Stomach (tissue), 9 donors: Measurements from ENCODE around the gene DLG2. TPM values are rescaled to one million over a fixed set of nuclear protein-coding genes. Genes with fewer than 3 reads are reported as not detected.

Source experiments
- DNase-seq, 2 donors: peaks; one replicate each; pipeline versions ENCODE4 v3.0.0 to v3.0.0-alpha.2; 2013 to 2019
- H3K27ac ChIP-seq, 5 donors: fragments of 200-600 bp in 4 of 5; sonication (generic) in 4 of 5; one replicate each; pipeline ENCODE4 v1.5.1; 2013 to 2019; ENCODE audit warnings: mild to moderate bottlenecking in 1 of 5, moderate library complexity in 1 of 5
- H3K27me3 ChIP-seq, 3 donors: fragments of 200-600 bp; sonication (generic); one replicate each; pipeline ENCODE4 v1.5.1; 2017 to 2019; ENCODE audit warnings: mixed run types in 1 of 3
- H3K36me3 ChIP-seq, 4 donors: fragments of 200-600 bp; sonication (generic); 1 replicate in 3 of 4; 2 replicates in 1 of 4; pipeline ENCODE4 v1.5.1; 2016 to 2019
- H3K4me1 ChIP-seq, 4 donors: fragments of 200-600 bp; sonication (generic); one replicate each; pipeline ENCODE4 v1.5.1; 2016 to 2019
- H3K4me3 ChIP-seq, 4 donors: fragments of 200-600 bp; sonication (generic) in 3 of 4; one replicate each; pipeline ENCODE4 v1.5.1; 2016 to 2019; ENCODE audit warnings: mild to moderate bottlenecking in 1 of 4
- H3K9me3 ChIP-seq, 4 donors: fragments of 200-600 bp; sonication (generic); one replicate each; pipeline ENCODE4 v1.5.1; 2016 to 2019
- EP300 ChIP-seq: sonication (generic); formaldehyde crosslinking; IDR thresholded peaks from one replicate; pipeline ENCODE4 v1.6.1; 2017; ENCODE audit warnings: antibody characterized with exemption
- POLR2A ChIP-seq, 4 donors: fragments of 450-650 bp; IDR thresholded peaks; one replicate each; pipeline ENCODE4 v1.6.1; 2016; ENCODE audit warnings: antibody characterized with exemption in 4 of 4, control low read depth in 2 of 4, mild to moderate bottlenecking in 1 of 4, moderate library complexity in 1 of 4
- POLR2AphosphoS5 ChIP-seq, 3 donors: sonication (generic); formaldehyde crosslinking; IDR thresholded peaks; one replicate each; pipeline ENCODE4 v1.6.1; 2016; ENCODE audit warnings: antibody characterized with exemption in 3 of 3
- WGBS, 5 donors: extraction: QIAGEN DNeasy Blood & Tissue Kit in 3 of 5; methylation state at CpG; one replicate each; pipeline versions ENCODE4 v1.1.5 to v1.1.7; 2013 to 2018; 5-methylcytosine and 5-hydroxymethylcytosine counted together
- intact Hi-C: fragments of 100-400 bp; cut with DNase I; formaldehyde crosslinking; loops from one replicate; pipeline ENCODE4 v1.15.1; 2023; ENCODE audit warnings: low total_unique reads
- polyA plus RNA-seq, 3 donors: library from polyadenylated mRNA; stranded (reverse); fragments of 200-250 nt; gene quantifications; one replicate each; pipeline ENCODE4 v1.2.3, GENCODE V29; 2013
- total RNA-seq, 5 donors: library from RNA; depleted of rRNA; stranded (reverse); fragments of >200 nt; gene quantifications; one replicate each; pipeline versions ENCODE4 v1.1.0 to v1.2.3, GENCODE V29; 2014 to 2016
- TF ChIP-seq, protein P1 (sequence below), 7 experiments: fragments of 450-650 bp in 4 of 7; fragments of 200-600 bp in 3 of 7; sonication (generic) in 3 of 7; IDR thresholded peaks; one replicate each; pipeline ENCODE4 v1.5.1; 2016 to 2019; ENCODE audit warnings: antibody characterized with exemption in 7 of 7, control low read depth in 2 of 7, mild to moderate bottlenecking in 1 of 7
- donor health status: healthy with polysubstance abuse.
- donor health status: Bipolar disorder and iron deficiency.
- donor health status: healthy.

Gene DLG2
- total and polyA plus RNA-seq, 8 donors = 1.3 to 19.1 (median 3.5) TPM

DNA sequence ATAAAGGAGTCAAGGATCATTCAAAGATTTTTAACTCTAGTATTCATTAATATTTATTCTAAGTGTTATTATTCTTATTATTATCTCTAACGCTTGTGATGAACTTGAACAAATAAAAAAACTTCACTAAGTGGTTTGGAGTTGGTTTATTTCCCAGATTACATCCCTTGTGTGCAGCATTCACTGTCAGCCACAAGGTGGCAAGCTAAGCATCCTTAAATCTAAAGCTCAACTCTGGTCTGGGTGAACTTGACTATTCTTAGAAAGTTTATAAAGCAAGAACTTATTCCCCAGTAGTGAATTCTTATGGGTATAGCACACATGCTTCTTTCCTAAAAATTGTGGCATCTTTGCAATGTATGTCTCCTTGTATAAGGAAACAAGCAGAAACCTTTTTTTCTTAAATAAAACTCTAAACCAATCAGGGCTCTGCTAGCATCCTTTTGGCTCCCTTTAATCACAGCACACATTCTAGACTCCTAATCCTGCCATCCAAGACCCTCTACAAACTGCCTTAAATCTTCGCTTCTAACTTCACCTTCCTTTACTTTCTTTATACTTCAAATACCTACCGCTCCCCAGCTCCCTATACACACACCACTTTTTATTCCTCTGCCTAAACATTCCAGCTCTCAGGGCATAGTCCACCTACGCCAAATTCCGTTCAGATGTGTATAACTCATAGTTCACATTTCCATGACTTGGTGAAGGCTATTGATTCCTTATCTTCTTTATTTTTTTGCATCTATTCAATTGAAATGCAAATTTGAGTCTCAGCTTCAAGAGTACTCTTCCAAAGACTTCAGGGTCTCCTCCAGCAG is 1068.8 kb downstream of the DLG2 start:
- H3K9me3 ChIP-seq = no peaks in the 10 kb centered on the region
- intact Hi-C loops = no loop called here
- H3K27me3 ChIP-seq = no peaks in the 10 kb centered on the region
- DNase-seq = peak; percentile 28 to 82
- no peak overlapping the region for H3K27ac ChIP-seq
- H3K4me1 ChIP-seq = no peaks in the 10 kb centered on the region
- H3K36me3 ChIP-seq = no peaks in the 10 kb centered on the region
- 26 to 42% (median 37%) methylated on average over 5 of the region's 5 CpGs for WGBS, 5 donors
- no peak for TF ChIP-seq EP300
- TF ChIP-seq POLR2A (IDR thresholded peaks at IDR 0.05) = no peak
- no peak for TF ChIP-seq POLR2AphosphoS5 (IDR thresholded peaks at IDR 0.05)
- TF ChIP-seq, protein P1, sequence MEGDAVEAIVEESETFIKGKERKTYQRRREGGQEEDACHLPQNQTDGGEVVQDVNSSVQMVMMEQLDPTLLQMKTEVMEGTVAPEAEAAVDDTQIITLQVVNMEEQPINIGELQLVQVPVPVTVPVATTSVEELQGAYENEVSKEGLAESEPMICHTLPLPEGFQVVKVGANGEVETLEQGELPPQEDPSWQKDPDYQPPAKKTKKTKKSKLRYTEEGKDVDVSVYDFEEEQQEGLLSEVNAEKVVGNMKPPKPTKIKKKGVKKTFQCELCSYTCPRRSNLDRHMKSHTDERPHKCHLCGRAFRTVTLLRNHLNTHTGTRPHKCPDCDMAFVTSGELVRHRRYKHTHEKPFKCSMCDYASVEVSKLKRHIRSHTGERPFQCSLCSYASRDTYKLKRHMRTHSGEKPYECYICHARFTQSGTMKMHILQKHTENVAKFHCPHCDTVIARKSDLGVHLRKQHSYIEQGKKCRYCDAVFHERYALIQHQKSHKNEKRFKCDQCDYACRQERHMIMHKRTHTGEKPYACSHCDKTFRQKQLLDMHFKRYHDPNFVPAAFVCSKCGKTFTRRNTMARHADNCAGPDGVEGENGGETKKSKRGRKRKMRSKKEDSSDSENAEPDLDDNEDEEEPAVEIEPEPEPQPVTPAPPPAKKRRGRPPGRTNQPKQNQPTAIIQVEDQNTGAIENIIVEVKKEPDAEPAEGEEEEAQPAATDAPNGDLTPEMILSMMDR (IDR thresholded peaks at IDR 0.05) = peak in 5 of 7 experiments; percentile 43 to 80 (median 71)
- H3K4me3 ChIP-seq = no peak overlapping the region

DNA sequence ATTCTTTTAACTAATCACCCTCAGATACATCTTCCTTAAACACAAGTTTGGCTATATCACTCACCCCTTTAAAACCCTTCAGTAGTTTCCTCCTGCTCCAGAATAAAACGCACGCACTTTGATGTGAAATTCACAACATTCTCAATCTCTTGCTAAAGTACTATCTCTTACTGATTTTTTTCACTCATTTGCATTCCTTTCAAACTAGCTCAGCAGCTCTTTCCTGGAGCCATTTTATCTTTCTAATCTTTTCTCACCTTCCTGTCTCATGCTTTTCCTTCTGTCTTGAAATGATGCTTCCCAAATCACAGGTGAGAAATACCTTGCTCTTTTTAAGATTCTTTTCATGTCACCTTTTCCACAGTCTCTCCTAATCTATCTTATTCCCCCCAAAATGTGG is 1074.4 kb downstream of the DLG2 start:
- intact Hi-C loops = no loop called here
- H3K27ac ChIP-seq = no peak overlapping the region
- no peaks in the 10 kb centered on the region for H3K4me1 ChIP-seq
- no peaks in the 10 kb centered on the region for H3K27me3 ChIP-seq
- H3K9me3 ChIP-seq = no peaks in the 10 kb centered on the region
- TF ChIP-seq, protein P1 (IDR thresholded peaks at IDR 0.05) = no peak
- TF ChIP-seq POLR2AphosphoS5 (IDR thresholded peaks at IDR 0.05) = no peak
- no peak for TF ChIP-seq POLR2A (IDR thresholded peaks at IDR 0.05)
- TF ChIP-seq EP300 = no peak
- H3K36me3 ChIP-seq = no peaks in the 10 kb centered on the region
- no peak overlapping the region for H3K4me3 ChIP-seq
- 49 to 71% (median 60%) methylated on average over 2 of the region's 2 CpGs for WGBS, 5 donors
- no peak for DNase-seq

DNA sequence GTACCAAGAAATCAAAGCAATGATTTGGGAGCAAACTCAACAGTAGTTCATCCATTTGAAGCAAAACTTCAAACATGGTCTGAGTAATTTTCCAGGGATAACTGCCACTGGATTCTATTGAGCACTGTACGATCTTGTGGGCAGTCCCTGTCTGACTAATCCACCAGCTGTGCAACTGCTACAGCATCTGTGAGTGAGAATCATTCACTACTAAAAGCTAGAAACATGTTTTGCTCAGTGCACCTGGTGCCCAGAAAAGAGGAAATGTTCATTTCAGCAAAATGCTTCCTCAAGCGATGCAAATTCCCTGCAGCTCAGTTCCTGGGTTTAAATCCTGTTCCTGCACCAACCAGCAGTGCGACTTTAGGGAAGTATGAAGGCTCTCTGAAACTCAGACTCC is 1077.9 kb downstream of the DLG2 start:
- no peak overlapping the region for H3K4me3 ChIP-seq
- peak in 1 of 2 donors; percentile 11 for DNase-seq
- no peaks in the 10 kb centered on the region for H3K9me3 ChIP-seq
- H3K27ac ChIP-seq = no peak overlapping the region
- H3K4me1 ChIP-seq = no peaks in the 10 kb centered on the region
- H3K36me3 ChIP-seq = no peaks in the 10 kb centered on the region
- intact Hi-C loops = no loop called here
- 53 to 68% (median 57%) methylated on average over 3 of the region's 3 CpGs for WGBS, 5 donors
- TF ChIP-seq POLR2AphosphoS5 (IDR thresholded peaks at IDR 0.05) (no peak), POLR2A (IDR thresholded peaks at IDR 0.05) (no peak), EP300 (no peak)
- TF ChIP-seq, protein P1 (IDR thresholded peaks at IDR 0.05) = no peak
- H3K27me3 ChIP-seq = no peaks in the 10 kb centered on the region

DNA sequence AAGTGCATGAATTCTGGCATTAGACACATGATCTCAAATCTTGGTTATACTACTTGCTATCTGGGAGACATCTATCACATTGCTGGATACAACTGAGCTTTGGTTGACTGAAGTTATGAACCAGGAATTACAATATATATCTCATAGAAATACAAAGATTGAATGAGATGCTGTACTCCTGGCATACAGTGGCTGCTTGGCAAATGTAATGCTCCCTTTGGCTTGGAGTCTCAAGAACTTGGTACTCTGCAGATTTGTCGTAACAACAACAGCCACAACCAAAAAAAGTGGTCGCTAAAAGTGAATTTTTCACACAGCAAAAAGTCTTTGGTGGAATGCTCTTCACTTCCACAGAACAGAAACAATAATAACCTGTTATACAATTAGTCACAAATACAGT is 1082.6 kb downstream of the DLG2 start:
- Histone ChIP-seq H3K27me3 (no peaks in the 10 kb centered on the region), H3K36me3 (no peaks in the 10 kb centered on the region), H3K4me1 (peaks cover 0 to 9% (median 0%) of the 10 kb centered on the region in 4 donors), H3K9me3 (no peaks in the 10 kb centered on the region), H3K4me3 (no peak overlapping the region), H3K27ac (no peak overlapping the region)
- DNase-seq = no peak
- no peak for TF ChIP-seq EP300
- TF ChIP-seq POLR2A (IDR thresholded peaks at IDR 0.05) = no peak
- TF ChIP-seq, protein P1 (IDR thresholded peaks at IDR 0.05) = no peak
- no peak for TF ChIP-seq POLR2AphosphoS5 (IDR thresholded peaks at IDR 0.05)
- WGBS, 5 donors = 78 to 97% (median 90%) methylated on average over 2 of the region's 2 CpGs
- intact Hi-C loops = no loop called here
